GM19395 (cell line): ENCODE results near the gene KIFC3.
"Not testable (repeated sequence)": the region's sequence is repeated elsewhere in the genome, so short reads cannot be mapped to it uniquely, and the experiment has no call there.

Experiments
- ATAC-seq: cut with Tn5 transposase; IDR thresholded peaks from one replicate; pipeline ENCODE4 v1.9.1; 2021; ENCODE audit warnings: mild to moderate bottlenecking, moderate library complexity; ENCODE audit not compliant: unreplicated experiment

KIFC3 gene

DNA sequence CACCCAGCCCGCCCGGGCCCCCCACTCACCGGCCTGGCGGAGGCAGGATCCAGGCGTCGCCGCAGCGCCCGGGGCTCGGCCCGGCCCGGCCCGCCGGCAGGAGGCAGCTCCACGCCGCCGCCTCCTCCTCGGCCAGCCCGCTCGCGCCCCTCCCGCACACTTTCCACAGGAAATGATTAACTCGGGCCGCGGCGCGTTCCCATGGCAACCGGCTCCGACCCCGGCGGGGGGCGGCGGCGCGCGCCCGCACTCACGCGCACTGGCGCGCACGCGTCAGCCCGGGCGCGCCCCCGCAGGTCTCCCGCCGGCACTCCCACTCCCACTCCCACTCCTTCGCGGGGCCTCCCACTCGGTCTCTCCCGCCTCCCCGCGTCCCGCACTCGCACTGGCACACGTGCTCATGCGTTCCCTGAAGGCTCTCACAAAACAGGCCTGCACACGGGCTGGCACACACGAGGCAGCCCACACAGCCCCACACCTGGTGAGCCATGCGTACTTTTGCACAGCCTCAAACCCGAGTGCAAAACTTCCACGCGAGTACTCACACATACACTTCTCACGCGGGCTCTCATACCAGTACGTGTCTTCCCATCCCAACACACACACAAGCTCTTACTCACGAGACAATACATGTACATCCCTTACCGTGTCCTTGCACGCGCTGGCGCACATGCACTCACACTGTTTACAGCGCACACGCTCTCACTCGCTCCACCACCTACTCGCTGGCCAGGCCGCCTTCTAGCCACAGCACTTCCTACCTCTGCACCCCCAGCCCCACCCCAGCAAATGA is at the start of gene KIFC3:
TSS of gene KIFC3 (minus strand) at position 151 of the 793 bp plus-strand sequence. CDS start 4,248 bp downstream, outside the sequence.
- ATAC-seq: no peak

- no peak for ATAC-seq
These were observed 45.9 kb upstream of the KIFC3 start for GRCh38 chr16:57848181-57848580.

DNA sequence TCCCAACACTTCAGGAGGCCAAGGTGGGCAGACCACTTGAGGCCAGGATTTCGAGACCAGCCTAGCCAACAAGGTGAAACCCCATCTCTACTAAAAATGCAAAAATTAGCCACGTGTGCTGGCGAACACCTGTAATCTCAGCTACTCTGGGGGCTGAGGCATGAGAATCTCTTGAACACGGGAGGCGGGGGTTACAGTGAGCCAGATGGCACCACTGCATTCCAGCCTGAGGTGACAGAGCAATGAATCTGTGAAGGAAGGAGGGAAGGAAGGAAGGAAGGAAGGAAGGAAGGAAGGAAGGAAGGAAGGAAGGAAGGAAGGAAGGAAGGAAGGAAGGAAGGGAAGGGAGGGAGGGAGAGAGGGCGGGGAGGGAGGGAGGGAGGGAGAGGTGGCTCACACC is 44.6 kb upstream of the KIFC3 start:
- not testable (repeated sequence) for ATAC-seq

DNA sequence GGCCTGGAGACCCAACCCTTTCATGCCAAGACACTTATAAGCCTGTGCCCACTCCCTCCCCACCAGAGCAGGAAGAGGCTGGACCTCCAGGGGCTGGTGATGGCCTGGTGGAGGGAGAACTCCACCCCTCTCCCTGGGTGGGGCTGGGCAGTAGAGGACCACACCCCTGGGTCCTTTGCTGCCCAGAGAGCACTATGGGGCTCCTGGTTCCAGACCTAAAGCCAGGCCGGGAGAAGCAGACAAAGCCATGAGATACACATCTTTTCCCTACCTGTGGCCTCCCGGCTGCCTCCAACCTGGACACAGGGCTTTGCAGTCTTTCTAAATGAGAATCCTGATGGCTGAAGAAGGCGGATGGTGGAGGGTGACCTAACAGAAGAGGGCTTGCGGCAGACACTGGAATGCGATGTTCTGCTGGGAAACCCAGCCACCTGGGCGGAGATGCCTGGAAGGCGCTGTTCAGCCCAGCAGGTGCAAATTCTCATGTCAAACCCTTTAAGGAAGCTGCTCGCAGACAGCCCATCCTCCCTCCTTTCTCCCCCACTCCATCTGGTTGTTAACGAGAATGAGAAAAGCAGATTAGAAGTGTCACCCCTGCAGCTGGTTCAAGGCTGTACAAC is 43.9 kb upstream of the KIFC3 start:
- no peak for ATAC-seq

DNA sequence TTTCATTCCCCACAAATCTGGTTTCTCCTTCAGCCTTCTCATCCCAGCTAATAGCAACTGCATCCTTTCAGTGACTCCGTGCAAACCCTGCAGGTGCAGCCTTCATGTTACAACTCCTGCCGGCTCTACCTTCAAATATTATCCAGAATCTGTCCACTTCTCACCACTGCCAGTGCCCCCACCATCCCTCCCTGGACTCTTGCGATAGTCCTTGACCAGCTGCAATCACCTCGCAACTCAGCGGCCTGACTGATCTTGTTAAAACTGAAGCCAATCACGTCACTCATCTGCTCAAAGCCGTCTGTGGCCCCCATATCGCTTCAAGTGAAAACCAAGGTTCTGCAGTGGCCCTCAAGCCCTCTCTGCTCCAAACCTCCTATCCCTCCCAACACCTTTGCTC is 42.8 kb upstream of the KIFC3 start:
- ATAC-seq: no peak

- no peak for ATAC-seq
These were observed 42.2 kb upstream of the KIFC3 start for GRCh38 chr16:57844416-57845030.

GRCh38 chr16:57843400-57843799 is 41.1 kb upstream of the KIFC3 start:
- no peak for ATAC-seq

- no peak for ATAC-seq
These were observed 40.3 kb upstream of the KIFC3 start for GRCh38 chr16:57842601-57843000.

- ATAC-seq: no peak
These were observed 38.5 kb upstream of the KIFC3 start for GRCh38 chr16:57840833-57841232.

GRCh38 chr16:57838161-57838560 is 35.9 kb upstream of the KIFC3 start:
- ATAC-seq: no peak

GRCh38 chr16:57837305-57838125 is 35.2 kb upstream of the KIFC3 start:
- no peak for ATAC-seq

- ATAC-seq: not testable (repeated sequence)
These were observed 33.1 kb upstream of the KIFC3 start for GRCh38 chr16:57835439-57835838.

GRCh38 chr16:57834936-57835335 is 32.6 kb upstream of the KIFC3 start:
- ATAC-seq: no peak

GRCh38 chr16:57830890-57831484 is 28.7 kb upstream of the KIFC3 start:
- no peak for ATAC-seq

DNA sequence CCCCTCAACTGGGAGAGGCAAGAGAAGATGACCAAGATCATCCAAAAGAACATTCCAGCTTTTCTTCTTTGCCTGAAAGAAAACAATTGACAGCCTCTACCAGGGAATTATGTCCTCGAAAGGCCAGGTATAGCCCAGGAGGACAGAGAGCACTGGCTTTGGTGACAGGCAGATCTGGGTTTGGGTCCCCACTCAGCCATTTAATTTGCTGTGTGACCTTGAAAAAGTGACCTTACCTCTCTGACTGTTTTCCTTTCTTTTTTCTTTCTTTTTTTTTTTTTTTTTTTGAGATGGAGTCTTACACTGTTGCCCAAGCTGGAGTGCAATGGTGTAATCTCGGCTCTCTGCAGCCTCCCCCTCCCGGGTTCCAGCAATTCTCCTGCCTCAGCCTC is 27.7 kb upstream of the KIFC3 start:
- no peak for ATAC-seq

GRCh38 chr16:57828272-57829161 is 26.2 kb upstream of the KIFC3 start:
- no peak for ATAC-seq

DNA sequence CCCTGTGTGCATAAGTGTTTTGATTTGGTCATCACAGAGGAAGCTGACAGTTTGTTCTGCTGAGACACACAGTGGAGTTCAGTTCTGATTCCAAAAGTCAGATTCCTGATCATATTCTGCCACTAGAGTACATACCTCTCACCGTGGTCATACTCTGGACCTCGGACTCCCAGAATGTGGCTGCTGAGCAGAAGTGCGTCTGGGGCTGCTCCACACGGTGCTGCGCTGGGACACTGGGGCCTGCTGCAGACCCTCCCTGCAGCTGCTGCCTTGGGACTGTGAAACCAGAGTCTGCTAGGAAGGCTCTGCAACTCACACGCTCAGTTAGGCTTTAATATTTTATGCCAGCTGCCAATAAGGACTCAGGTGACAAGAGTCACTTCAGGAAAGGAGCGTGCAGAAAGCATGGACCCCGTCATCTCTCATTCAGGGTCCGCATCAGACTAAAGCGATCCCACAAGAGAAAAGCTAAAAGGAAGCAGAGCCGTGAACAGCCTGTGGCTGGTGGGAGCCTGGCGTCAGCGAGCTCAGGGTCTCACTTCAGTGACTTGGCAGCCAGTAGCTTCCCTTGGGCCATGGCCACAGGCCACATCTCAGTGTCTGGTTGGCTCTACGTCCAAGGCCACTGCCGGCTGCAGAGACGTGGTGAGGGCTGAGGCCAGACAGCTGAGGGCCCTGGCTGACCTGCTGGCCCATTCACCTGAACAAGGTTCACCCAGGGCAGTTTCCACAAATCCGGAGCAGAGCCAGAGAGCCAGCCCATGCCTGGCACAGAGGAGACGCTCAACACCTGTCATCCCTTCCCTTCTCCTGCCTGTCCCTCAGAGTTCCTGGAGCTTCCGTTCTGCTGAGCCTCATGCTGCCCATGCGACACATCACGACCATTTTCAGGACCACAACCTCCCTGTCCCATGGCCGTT is 24.7 kb upstream of the KIFC3 start:
- no peak for ATAC-seq

DNA sequence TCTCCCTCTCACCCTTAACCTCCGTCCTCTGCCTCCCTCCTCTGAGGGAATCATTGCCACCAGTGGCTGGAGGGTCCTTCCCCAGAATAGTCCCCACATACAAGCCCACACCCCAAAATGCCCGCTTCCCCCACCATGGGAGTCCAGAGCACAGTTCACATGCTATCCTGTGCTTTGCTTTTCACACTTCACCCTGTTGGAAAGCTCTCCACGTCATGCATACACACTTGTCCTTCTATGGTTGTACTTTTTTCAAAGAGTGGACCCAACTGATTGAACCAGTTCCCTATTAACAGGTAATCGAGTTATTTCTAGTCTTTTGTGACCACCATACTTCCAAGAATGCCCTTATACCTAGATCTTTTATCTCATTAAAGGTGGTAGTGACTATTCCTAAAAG is 23.8 kb upstream of the KIFC3 start:
- no peak for ATAC-seq
